Ovary (tissue), 3 donors: ENCODE results near the gene PRMT3.

Experiments used
- CTCF ChIP-seq, 3 donors: fragments of 450-650 bp in 2 of 3; fragments of 200-600 bp in 1 of 3; IDR thresholded peaks; one replicate each; pipeline versions ENCODE4 v1.5.1 to v1.8.0; 2016 to 2022; ENCODE audit warnings: antibody characterized with exemption in 3 of 3, mild to moderate bottlenecking in 1 of 3
- EP300 ChIP-seq: sonication (generic); formaldehyde crosslinking; IDR thresholded peaks from one replicate; pipeline ENCODE4 v1.6.1; 2017; ENCODE audit warnings: antibody characterized with exemption
- donor health status: DM: no; HTN: no; CAD: no.

GRCh38 chr11:20448834-20449233 is 61.3 kb downstream of the PRMT3 start:
- no peak for TF ChIP-seq EP300
- TF ChIP-seq CTCF (IDR thresholded peaks at IDR 0.05), result no peak
